CD14-positive monocyte (primary cell): ENCODE results near the gene NFATC2. TPM values are rescaled to one million over a fixed set of nuclear protein-coding genes. Genes with fewer than 3 reads are reported as not detected.
A peak's percentile ranks its signal among the peaks of the same experiment; 100 is the strongest.

Experiments
- DNase-seq, 3 donors: peaks; one replicate each; pipeline ENCODE4 v3.0.0-alpha.2; 2011 to 2022
- H2AFZ ChIP-seq: 2 replicates; pipeline ENCODE4 v1.6.0; 2012; ENCODE audit warnings: mild to moderate bottlenecking, low read depth, low read length, inconsistent platforms; ENCODE audit not compliant: insufficient read depth, poor library complexity, severe bottlenecking
- H3K27ac ChIP-seq, 2 donors: 1 replicate in 1 of 2; 2 replicates in 1 of 2; pipeline ENCODE4 v1.5.1; 2012 to 2013; ENCODE audit warnings: low read length in 2 of 2, control low read depth in 1 of 2, inconsistent platforms in 1 of 2, low read depth in 1 of 2, mild to moderate bottlenecking in 1 of 2
- H3K27me3 ChIP-seq, 2 donors: one replicate each; pipeline versions ENCODE4 v1.6.0 to v1.6.1; 2011 to 2013; ENCODE audit warnings: low read length in 2 of 2; ENCODE audit not compliant: control insufficient read depth in 2 of 2, insufficient read depth in 2 of 2
- H3K36me3 ChIP-seq, 2 donors: replicated peaks in 1 of 2; 1 replicate in 1 of 2; 2 replicates in 1 of 2; pipeline versions ENCODE4 v1.5.1 to v1.6.1; 2012 to 2013; ENCODE audit warnings: low read length in 2 of 2, control low read depth in 1 of 2, inconsistent platforms in 1 of 2, mild to moderate bottlenecking in 1 of 2; ENCODE audit not compliant: insufficient read depth in 2 of 2, control insufficient read depth in 1 of 2
- H3K4me1 ChIP-seq, 2 donors: 1 replicate in 1 of 2; 2 replicates in 1 of 2; pipeline versions ENCODE4 v1.5.1 to v1.6.1; 2012 to 2013; ENCODE audit warnings: low read length in 2 of 2, control low read depth in 1 of 2, inconsistent platforms in 1 of 2, mild to moderate bottlenecking in 1 of 2, moderate library complexity in 1 of 2; ENCODE audit not compliant: insufficient read depth in 2 of 2, control insufficient read depth in 1 of 2
- H3K4me2 ChIP-seq: replicated peaks from 2 replicates; pipeline ENCODE3; 2012; ENCODE audit warnings: low read length, moderate library complexity, mild to moderate bottlenecking; ENCODE audit not compliant: poor library complexity, severe bottlenecking; ENCODE audit errors: extremely low read depth
- H3K4me3 ChIP-seq, 3 experiments: fragments of 200-600 bp in 1 of 3; sonication (generic) in 1 of 3; replicated peaks in 1 of 3; 1 replicate in 2 of 3; 2 replicates in 1 of 3; pipeline ENCODE4 v1.5.1; 2011 to 2013; ENCODE audit warnings: low read length in 3 of 3, mild to moderate bottlenecking in 3 of 3, control low read depth in 2 of 3, low read depth in 2 of 3, inconsistent platforms in 1 of 3, moderate library complexity in 1 of 3
- H3K79me2 ChIP-seq: 2 replicates; pipeline ENCODE4 v1.6.0; 2012; ENCODE audit warnings: mild to moderate bottlenecking, control low read depth, inconsistent platforms, low read length, moderate library complexity; ENCODE audit not compliant: insufficient read depth
- H3K9ac ChIP-seq: 2 replicates; pipeline ENCODE4 v1.6.0; 2017; ENCODE audit warnings: low read length, mild to moderate bottlenecking; ENCODE audit not compliant: insufficient read depth, poor library complexity, severe bottlenecking
- H3K9me3 ChIP-seq, 2 donors: replicated peaks in 1 of 2; 1 replicate in 1 of 2; 2 replicates in 1 of 2; pipeline versions ENCODE4 v1.5.1 to v1.6.1; 2012 to 2013; ENCODE audit warnings: low read length in 2 of 2, control low read depth in 1 of 2; ENCODE audit not compliant: control insufficient read depth in 1 of 2, insufficient read depth in 1 of 2
- H4K20me1 ChIP-seq: 2 replicates; pipeline ENCODE4 v1.6.0; 2012; ENCODE audit warnings: mild to moderate bottlenecking, low read length, control low read depth, moderate library complexity; ENCODE audit not compliant: insufficient read depth
- H3K27ac Mint-ChIP-seq, 7 donors: one replicate each; pipeline ENCODE4 v1.8.0; 2020; ENCODE audit warnings: mild to moderate bottlenecking in 7 of 7, mixed read lengths in 7 of 7, moderate library complexity in 6 of 7, inconsistent platforms in 2 of 7
- H3K27me3 Mint-ChIP-seq, 3 donors: one replicate each; pipeline ENCODE4 v1.8.0; 2021 to 2022; ENCODE audit warnings: low read depth in 3 of 3, mild to moderate bottlenecking in 3 of 3, mixed read lengths in 3 of 3, moderate library complexity in 3 of 3, inconsistent platforms in 1 of 3
- H3K36me3 Mint-ChIP-seq, 2 donors: one replicate each; pipeline ENCODE4 v1.8.0; 2020; ENCODE audit warnings: mixed read lengths in 2 of 2, inconsistent platforms in 1 of 2, mild to moderate bottlenecking in 1 of 2
- H3K4me1 Mint-ChIP-seq: one replicate; pipeline ENCODE4 v1.8.0; 2020; ENCODE audit warnings: mild to moderate bottlenecking, mixed read lengths
- H3K4me3 Mint-ChIP-seq, 2 donors: one replicate each; pipeline ENCODE4 v1.8.0; 2020; ENCODE audit warnings: mild to moderate bottlenecking in 2 of 2, mixed read lengths in 2 of 2, moderate library complexity in 1 of 2
- H3K9me3 Mint-ChIP-seq, 7 donors: one replicate each; pipeline ENCODE4 v1.8.0; 2020 to 2022; ENCODE audit warnings: mixed read lengths in 7 of 7, mild to moderate bottlenecking in 6 of 7, moderate library complexity in 6 of 7, inconsistent platforms in 2 of 7
- WGBS: methylation state at CpG from one replicate; pipeline ENCODE4 v1.1.5; 2013; ENCODE audit warnings: missing lambda C conversion rate; ENCODE audit not compliant: insufficient coverage; 5-methylcytosine and 5-hydroxymethylcytosine counted together
- intact Hi-C, 2 donors: fragments of 100-400 bp; cut with micrococcal nuclease; formaldehyde crosslinking; loops; one replicate each; pipeline versions ENCODE4 v1.15.0 to v1.15.1; 2023
- polyA plus RNA-seq, 3 donors: library from polyadenylated mRNA; depleted of rRNA in 1 of 3; unstranded in 2 of 3; stranded (reverse) in 1 of 3; fragments of 300-500 nt in 2 of 3; fragments of >200 nt in 1 of 3; fragmentation: Illumina TruSeq in 2 of 3; gene quantifications; 1 replicate in 2 of 3; 2 replicates in 1 of 3; pipeline ENCODE4 v1.2.3, GENCODE V29; 2012 to 2021
- TF ChIP-seq, protein P1 (sequence below): fragments of 200-600 bp; IDR thresholded peaks from one replicate; pipeline ENCODE4 v1.8.0; 2022; ENCODE audit warnings: antibody characterized with exemption, mild to moderate bottlenecking

The NFATC2 gene
- polyA plus RNA-seq, 3 donors, result 0.03 to 0.18 (median 0.11) TPM

DNA sequence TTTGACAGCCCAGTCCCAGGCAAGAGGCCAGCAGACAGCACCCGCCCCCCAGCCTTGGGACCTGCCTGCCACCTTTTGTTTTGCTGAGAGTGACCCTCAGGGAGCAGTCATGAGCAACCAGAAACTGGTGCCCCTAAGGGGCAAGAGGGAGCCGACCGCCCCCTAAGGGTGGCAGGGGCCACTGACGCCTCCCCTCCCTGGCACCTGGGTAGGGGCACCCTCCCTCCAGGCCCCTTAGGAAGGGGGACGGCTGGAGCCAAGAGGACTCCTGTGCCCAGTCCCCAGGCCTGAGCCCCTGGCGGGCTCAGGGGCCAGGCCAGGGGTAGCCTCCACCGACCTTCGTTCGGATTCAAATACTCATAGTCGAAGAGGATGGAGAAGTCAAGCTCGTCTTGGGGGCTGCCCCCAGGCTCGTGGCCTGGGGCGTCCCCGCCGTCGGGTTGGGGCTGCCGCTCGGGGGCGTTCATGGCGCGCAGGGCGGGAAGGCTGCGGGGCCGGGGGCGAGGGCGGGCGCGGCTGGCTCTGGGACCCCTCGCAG, 417 bp downstream of the NFATC2 start:
- 1% methylated on average over 29 of the region's 29 CpGs for WGBS
- H3K79me2 ChIP-seq, result no peaks in the 10 kb centered on the region
- no peaks in the 10 kb centered on the region for H4K20me1 ChIP-seq
- no peaks in the 10 kb centered on the region for H3K36me3 Mint-ChIP-seq
- TF ChIP-seq, protein P1, sequence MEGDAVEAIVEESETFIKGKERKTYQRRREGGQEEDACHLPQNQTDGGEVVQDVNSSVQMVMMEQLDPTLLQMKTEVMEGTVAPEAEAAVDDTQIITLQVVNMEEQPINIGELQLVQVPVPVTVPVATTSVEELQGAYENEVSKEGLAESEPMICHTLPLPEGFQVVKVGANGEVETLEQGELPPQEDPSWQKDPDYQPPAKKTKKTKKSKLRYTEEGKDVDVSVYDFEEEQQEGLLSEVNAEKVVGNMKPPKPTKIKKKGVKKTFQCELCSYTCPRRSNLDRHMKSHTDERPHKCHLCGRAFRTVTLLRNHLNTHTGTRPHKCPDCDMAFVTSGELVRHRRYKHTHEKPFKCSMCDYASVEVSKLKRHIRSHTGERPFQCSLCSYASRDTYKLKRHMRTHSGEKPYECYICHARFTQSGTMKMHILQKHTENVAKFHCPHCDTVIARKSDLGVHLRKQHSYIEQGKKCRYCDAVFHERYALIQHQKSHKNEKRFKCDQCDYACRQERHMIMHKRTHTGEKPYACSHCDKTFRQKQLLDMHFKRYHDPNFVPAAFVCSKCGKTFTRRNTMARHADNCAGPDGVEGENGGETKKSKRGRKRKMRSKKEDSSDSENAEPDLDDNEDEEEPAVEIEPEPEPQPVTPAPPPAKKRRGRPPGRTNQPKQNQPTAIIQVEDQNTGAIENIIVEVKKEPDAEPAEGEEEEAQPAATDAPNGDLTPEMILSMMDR, result no peak
- H2AFZ ChIP-seq, result peak overlapping the region; percentile 35
- no peaks in the 10 kb centered on the region for H3K36me3 ChIP-seq
- H3K4me2 ChIP-seq, result peak overlapping the region; percentile 30
- peaks cover 0 to 11% (median 4%) of the 10 kb centered on the region in 7 donors for H3K9me3 Mint-ChIP-seq
- no peak for DNase-seq
- peaks cover 16% of the 10 kb centered on the region for H3K4me1 Mint-ChIP-seq
- H3K27ac ChIP-seq, result no peak overlapping the region
- H3K9me3 ChIP-seq, result peaks cover 0 to 6% of the 10 kb centered on the region in 2 donors
- no peak overlapping the region for H3K4me3 ChIP-seq
- intact Hi-C loops, result no loop called here
- peaks cover 41 to 46% (median 45%) of the 10 kb centered on the region in 3 donors for H3K27me3 Mint-ChIP-seq
- no peak overlapping the region for H3K9ac ChIP-seq
- H3K4me1 ChIP-seq, result peaks cover 6 to 12% of the 10 kb centered on the region in 2 donors
- H3K27ac Mint-ChIP-seq, result peak overlapping the region in 3 of 7 donors; percentile 13 to 57 (median 53)
- H3K27me3 ChIP-seq, result peaks cover 24 to 39% of the 10 kb centered on the region in 2 donors
- H3K4me3 Mint-ChIP-seq, result peak overlapping the region; percentile 58 to 75

DNA sequence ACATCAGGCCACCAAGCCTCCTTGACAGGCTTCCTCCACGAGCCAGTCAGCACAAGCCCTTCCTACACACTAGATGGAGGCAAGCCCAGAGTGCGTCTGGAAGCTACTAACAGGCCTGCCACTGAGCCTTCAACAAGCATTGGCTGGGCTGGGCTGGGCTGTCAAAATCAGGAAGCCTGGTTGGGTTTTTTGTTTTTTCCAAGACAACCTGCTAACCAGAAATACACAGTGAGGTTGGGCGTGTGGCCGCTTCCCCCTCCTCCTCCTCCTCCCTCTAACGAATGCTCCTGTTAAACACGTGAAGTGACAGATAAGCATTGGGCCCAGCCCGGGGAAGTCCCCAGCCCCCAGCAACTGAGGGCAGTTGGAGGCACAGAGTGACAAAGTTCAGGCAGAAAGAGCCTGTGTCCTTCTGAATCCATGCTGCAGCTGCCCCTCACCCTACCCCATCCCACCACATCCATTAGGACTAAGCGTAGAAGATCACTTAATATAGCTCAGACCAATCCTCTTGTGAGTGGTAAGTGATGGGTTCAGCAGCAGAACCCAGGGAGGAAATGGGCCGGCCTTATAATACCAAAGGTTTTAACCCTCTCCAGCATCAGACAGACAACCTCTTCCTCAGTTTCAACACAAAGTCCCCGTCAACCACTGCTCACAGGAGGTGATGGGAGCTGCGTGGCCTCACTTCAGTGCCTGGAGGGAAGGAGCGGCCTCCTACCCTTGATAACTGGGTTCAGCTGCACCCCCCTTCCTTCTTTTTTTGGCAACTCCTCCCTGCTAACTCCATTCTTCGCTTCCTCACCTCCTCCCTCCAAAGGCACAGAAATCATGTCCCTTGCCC, 1.1 kb downstream of the NFATC2 start:
- no peaks in the 10 kb centered on the region for H3K36me3 ChIP-seq
- WGBS, result 0% methylated on average over 10 of the region's 13 CpGs
- peak overlapping the region; percentile 30 for H3K4me2 ChIP-seq
- Mint-ChIP-seq H3K27me3 (peaks cover 35 to 46% (median 45%) of the 10 kb centered on the region in 3 donors), H3K4me1 (peaks cover 18% of the 10 kb centered on the region), H3K36me3 (no peaks in the 10 kb centered on the region), H3K4me3 (peak overlapping the region; percentile 58 to 75), H3K27ac (peak overlapping the region in 3 of 7 donors; percentile 13 to 57 (median 53)), H3K9me3 (peaks cover 0 to 11% (median 4%) of the 10 kb centered on the region in 7 donors)
- no peak overlapping the region for H3K4me3 ChIP-seq
- H4K20me1 ChIP-seq, result no peaks in the 10 kb centered on the region
- H3K9me3 ChIP-seq, result peaks cover 0 to 6% of the 10 kb centered on the region in 2 donors
- H3K27ac ChIP-seq, result no peak overlapping the region
- DNase-seq, result peak in 1 of 3 donors; percentile 38
- intact Hi-C loops, result no loop called here
- no peak overlapping the region for H3K9ac ChIP-seq
- no peaks in the 10 kb centered on the region for H3K79me2 ChIP-seq
- H3K4me1 ChIP-seq, result peaks cover 6 to 12% of the 10 kb centered on the region in 2 donors
- peaks cover 24 to 39% of the 10 kb centered on the region in 2 donors for H3K27me3 ChIP-seq
- TF ChIP-seq, protein P1, result no peak
- no peak overlapping the region for H2AFZ ChIP-seq
